NCI-H2227 treated with DMSO at 0.1 percent for 48 hours (cell line): ENCODE results near the gene PBRM1.

Source experiments
- DNase-seq: peaks from one replicate; lab custom pipeline; 2025; lab: John Stamatoyannopoulos, UW

PBRM1 gene

GRCh38 chr3:52524752-52525679, 160.7 kb downstream of the PBRM1 start:
- no peak for DNase-seq

GRCh38 chr3:52524258-52524751, 161.4 kb downstream of the PBRM1 start:
- DNase-seq = no peak

GRCh38 chr3:52523386-52524257, 162.1 kb downstream of the PBRM1 start:
- no peak for DNase-seq

- DNase-seq = no peak
Measured at GRCh38 chr3:52522651-52523251, 163.0 kb downstream of the PBRM1 start.

GRCh38 chr3:52521881-52522650, 163.6 kb downstream of the PBRM1 start:
- no peak for DNase-seq

GRCh38 chr3:52521488-52521824, 164.3 kb downstream of the PBRM1 start:
- no peak for DNase-seq

GRCh38 chr3:52520716-52521487, 164.8 kb downstream of the PBRM1 start:
- DNase-seq = no peak

- DNase-seq = no peak
Measured at GRCh38 chr3:52520141-52520667, 165.5 kb downstream of the PBRM1 start.

- no peak for DNase-seq
Measured at GRCh38 chr3:52519445-52520140, 166.1 kb downstream of the PBRM1 start.

- DNase-seq = no peak
Measured at GRCh38 chr3:52518723-52519444, 166.8 kb downstream of the PBRM1 start.

- no peak for DNase-seq
Measured at GRCh38 chr3:52517796-52518722, 167.7 kb downstream of the PBRM1 start.

- no peak for DNase-seq
Measured at GRCh38 chr3:52516509-52517195, 169.1 kb downstream of the PBRM1 start.

- no peak for DNase-seq
Measured at GRCh38 chr3:52515192-52515591, 170.5 kb downstream of the PBRM1 start.

GRCh38 chr3:52514576-52514975, 171.1 kb downstream of the PBRM1 start:
- no peak for DNase-seq

- no peak for DNase-seq
Measured at GRCh38 chr3:52513281-52513680, 172.4 kb downstream of the PBRM1 start.

- DNase-seq = no peak
Measured at GRCh38 chr3:52512727-52513126, 173.0 kb downstream of the PBRM1 start.

GRCh38 chr3:52512105-52512504, 173.6 kb downstream of the PBRM1 start:
- DNase-seq = no peak

GRCh38 chr3:52511509-52511908, 174.2 kb downstream of the PBRM1 start:
- no peak for DNase-seq
